H9 (cell line): ENCODE data around the gene EPN3. TPM values are rescaled to one million over a fixed set of nuclear protein-coding genes. Genes with fewer than 3 reads are reported as not detected.

Experiments used
- DNase-seq: peaks from one replicate; pipeline ENCODE4 v3.0.0-alpha.2; 2017
- H2AFZ ChIP-seq: one replicate; pipeline ENCODE4 v1.6.1; 2013; ENCODE audit warnings: mild to moderate bottlenecking, low read length, control low read depth, moderate library complexity
- H2AK5ac ChIP-seq: 2 replicates; pipeline ENCODE4 v1.6.1; 2013; ENCODE audit warnings: low read length, control low read depth, mixed read lengths; ENCODE audit not compliant: insufficient read length
- H2BK120ac ChIP-seq: one replicate; pipeline ENCODE4 v1.6.1; 2013; ENCODE audit warnings: low read depth, mild to moderate bottlenecking, low read length, control low read depth, inconsistent platforms; ENCODE audit not compliant: poor library complexity, severe bottlenecking
- H2BK12ac ChIP-seq: 2 replicates; pipeline ENCODE4 v1.6.1; 2013; ENCODE audit warnings: low read length, control low read depth, mixed read lengths, low read depth; ENCODE audit not compliant: insufficient read length
- H2BK15ac ChIP-seq: 2 replicates; pipeline ENCODE4 v1.6.1; 2013; ENCODE audit warnings: low read depth, low read length, control low read depth
- H2BK20ac ChIP-seq: one replicate; pipeline ENCODE4 v1.6.1; 2013; ENCODE audit warnings: low read depth, mild to moderate bottlenecking, low read length, control low read depth, inconsistent platforms; ENCODE audit not compliant: poor library complexity, severe bottlenecking
- H2BK5ac ChIP-seq: 2 replicates; pipeline ENCODE4 v1.6.1; 2013; ENCODE audit warnings: low read length, control low read depth, mixed read lengths; ENCODE audit not compliant: insufficient read length
- H3K14ac ChIP-seq: 2 replicates; pipeline ENCODE4 v1.6.1; 2013; ENCODE audit warnings: low read length, control low read depth; ENCODE audit not compliant: insufficient read depth
- H3K18ac ChIP-seq: 2 replicates; pipeline ENCODE4 v1.6.1; 2013; ENCODE audit warnings: low read depth, mild to moderate bottlenecking, mixed read lengths, low read length, control low read depth; ENCODE audit not compliant: insufficient read length
- H3K23ac ChIP-seq: 2 replicates; pipeline ENCODE4 v1.6.1; 2013; ENCODE audit warnings: low read length, control low read depth, mixed read lengths, low read depth; ENCODE audit not compliant: insufficient read length
- H3K23me2 ChIP-seq: 2 replicates; pipeline ENCODE4 v1.6.1; 2013; ENCODE audit warnings: low read depth, mild to moderate bottlenecking, mixed read lengths, low read length, control low read depth; ENCODE audit not compliant: insufficient read length, poor library complexity, severe bottlenecking
- H3K27ac ChIP-seq: 2 replicates; pipeline ENCODE4 v1.5.1; 2013; ENCODE audit warnings: low read length, control low read depth, mixed read lengths, low read depth; ENCODE audit not compliant: insufficient read length
- H3K27me3 ChIP-seq: 2 replicates; pipeline ENCODE4 v1.6.1; 2013; ENCODE audit warnings: low read length, control low read depth, inconsistent platforms; ENCODE audit not compliant: insufficient read depth
- H3K4ac ChIP-seq: 2 replicates; pipeline ENCODE4 v1.6.1; 2013; ENCODE audit warnings: low read depth, mild to moderate bottlenecking, control low read depth, inconsistent platforms, low read length, moderate library complexity
- H3K4me1 ChIP-seq: 2 replicates; pipeline ENCODE4 v1.6.1; 2013; ENCODE audit warnings: low read length, control low read depth, inconsistent platforms; ENCODE audit not compliant: insufficient read depth
- H3K4me2 ChIP-seq: 2 replicates; pipeline ENCODE4 v1.6.1; 2013; ENCODE audit warnings: low read length, control low read depth, mixed read lengths; ENCODE audit not compliant: insufficient read length, insufficient read depth
- H3K56ac ChIP-seq: 2 replicates; pipeline ENCODE4 v1.6.1; 2013; ENCODE audit warnings: low read depth, mild to moderate bottlenecking, mixed read lengths, low read length, control low read depth; ENCODE audit not compliant: insufficient read length
- H3K79me1 ChIP-seq: 2 replicates; pipeline ENCODE4 v1.6.1; 2013; ENCODE audit warnings: low read depth, mild to moderate bottlenecking, moderate library complexity, low read length, control low read depth, inconsistent platforms; ENCODE audit not compliant: insufficient read depth, poor library complexity, severe bottlenecking
- H3K79me2 ChIP-seq: 2 replicates; pipeline ENCODE4 v1.6.1; 2013; ENCODE audit warnings: low read length, control low read depth, inconsistent platforms; ENCODE audit not compliant: insufficient read depth
- H3K9ac ChIP-seq: 2 replicates; pipeline ENCODE4 v1.6.1; 2013; ENCODE audit warnings: low read length, control low read depth, mixed read lengths; ENCODE audit not compliant: insufficient read length; ENCODE audit errors: extremely low read depth
- H3K9me3 ChIP-seq: one replicate; pipeline ENCODE4 v1.6.1; 2013; ENCODE audit warnings: low read depth, low read length, inconsistent platforms; ENCODE audit not compliant: control insufficient read depth
- H3T11ph ChIP-seq: one replicate; pipeline ENCODE4 v1.6.1; 2013; ENCODE audit warnings: mild to moderate bottlenecking, low read length, control low read depth, inconsistent platforms
- H4K20me1 ChIP-seq: one replicate; pipeline ENCODE4 v1.6.1; 2013; ENCODE audit not compliant: control insufficient read depth, insufficient read length, insufficient read depth
- H4K5ac ChIP-seq: 2 replicates; pipeline ENCODE4 v1.6.1; 2013; ENCODE audit warnings: low read depth, mild to moderate bottlenecking, mixed read lengths, low read length, control low read depth; ENCODE audit not compliant: insufficient read length
- H4K8ac ChIP-seq: replicated peaks from 2 replicates; pipeline ENCODE4 v1.6.1; 2013; ENCODE audit warnings: low read length, control low read depth, mixed read lengths, low read depth; ENCODE audit not compliant: insufficient read length
- H4K91ac ChIP-seq: 2 replicates; pipeline ENCODE4 v1.6.1; 2013; ENCODE audit warnings: low read depth, mild to moderate bottlenecking, moderate library complexity, mixed read lengths, low read length, control low read depth; ENCODE audit not compliant: insufficient read length
- H3K27ac Mint-ChIP-seq, 3 experiments: 2 replicates in 2 of 3; 3 replicates in 1 of 3; pipeline ENCODE4 v1.8.0; 2020 to 2021; ENCODE audit warnings: mixed read lengths in 3 of 3, mild to moderate bottlenecking in 1 of 3, moderate library complexity in 1 of 3
- H3K27me3 Mint-ChIP-seq: 2 replicates; pipeline ENCODE4 v1.8.0; 2021; ENCODE audit warnings: low read depth, mild to moderate bottlenecking, moderate library complexity, mixed read lengths
- H3K36me3 Mint-ChIP-seq, 3 experiments: 2 replicates in 2 of 3; 3 replicates in 1 of 3; pipeline ENCODE4 v1.8.0; 2020 to 2021; ENCODE audit warnings: low read depth in 3 of 3, mixed read lengths in 3 of 3; ENCODE audit not compliant: insufficient read depth in 1 of 3
- H3K4me1 Mint-ChIP-seq, 2 experiments: 2 replicates each; pipeline ENCODE4 v1.8.0; 2020; ENCODE audit warnings: mixed read lengths in 2 of 2
- H3K4me3 Mint-ChIP-seq, 2 experiments: 2 replicates in 1 of 2; 3 replicates in 1 of 2; pipeline ENCODE4 v1.8.0; 2020 to 2021; ENCODE audit warnings: mild to moderate bottlenecking in 2 of 2, mixed read lengths in 2 of 2, moderate library complexity in 1 of 2
- H3K9me3 Mint-ChIP-seq, 2 experiments: 2 replicates in 1 of 2; 3 replicates in 1 of 2; pipeline ENCODE4 v1.8.0; 2020; ENCODE audit warnings: mild to moderate bottlenecking in 2 of 2, mixed read lengths in 2 of 2, moderate library complexity in 1 of 2
- CTCF ChIP-seq: fragments of 200-600 bp; sonication (generic); conservative IDR thresholded peaks from 3 replicates; pipeline ENCODE4 v1.8.0; 2021; ENCODE audit warnings: antibody characterized with exemption, mild to moderate bottlenecking
- WGBS: extraction: QIAGEN DNeasy Blood & Tissue Kit; methylation state at CpG from one replicate; pipeline ENCODE4 v1.1.7; 2013; ENCODE audit warnings: missing lambda C conversion rate, low lambda C conversion rate, mixed read lengths; ENCODE audit not compliant: insufficient read length; ENCODE audit errors: extremely low coverage; 5-methylcytosine and 5-hydroxymethylcytosine counted together
- total RNA-seq: library from RNA; stranded (reverse); gene quantifications from 2 replicates; pipeline ENCODE4 v1.2.1, GENCODE V29; 2021

The EPN3 gene
- total RNA-seq, 1 experiment from 2014 or later = 1.9 TPM

- H3K9me3 ChIP-seq = no peaks in the 10 kb centered on the region
- no peak overlapping the region for H3K4me3 Mint-ChIP-seq
- H3K27me3 Mint-ChIP-seq = peaks cover 6% of the 10 kb centered on the region; the same call in 1 of the 2 replicates
These were observed 14.0 kb upstream of the EPN3 start for GRCh38 chr17:50518384-50519023.

More at GRCh38 chr17:50518384-50519023, 14.0 kb upstream of the EPN3 start:
- Histone ChIP-seq H3K23me2 (no peaks in the 10 kb centered on the region), H4K8ac (no peak overlapping the region), H3T11ph (no peak overlapping the region), H3K56ac (no peak overlapping the region), H2AK5ac (no peak overlapping the region), H4K20me1 (no peaks in the 10 kb centered on the region), H3K23ac (no peak overlapping the region), H3K4me2 (no peak overlapping the region), H3K14ac (no peak overlapping the region; the same call in 1 of the 2 replicates), H3K79me2 (no peaks in the 10 kb centered on the region), H3K27ac (no peak overlapping the region), H2BK120ac (no peak overlapping the region), H4K5ac (no peak overlapping the region), H2BK15ac (no peak overlapping the region), H3K79me1 (no peaks in the 10 kb centered on the region), H2BK20ac (no peak overlapping the region), H2AFZ (no peak overlapping the region), H3K9ac (no peak overlapping the region), H3K4ac (no peak overlapping the region), H4K91ac (no peak overlapping the region), H2BK5ac (no peak overlapping the region), H3K18ac (no peak overlapping the region), H2BK12ac (no peak overlapping the region), H3K27me3 (no peaks in the 10 kb centered on the region), H3K4me1 (no peaks in the 10 kb centered on the region)
- H3K9me3 Mint-ChIP-seq = no peaks in the 10 kb centered on the region
- no peak overlapping the region; a peak in 2 of 7 replicates for H3K27ac Mint-ChIP-seq
- no peak for DNase-seq
- TF ChIP-seq CTCF = no peak
- WGBS = no CpG with 5 or more reads among the region's 13 CpGs
- no peaks in the 10 kb centered on the region for H3K36me3 Mint-ChIP-seq
- peaks cover 15 to 18% of the 10 kb centered on the region in 2 experiments for H3K4me1 Mint-ChIP-seq
